BLaER1 treated with 17β-estradiol and CSF1 and Interleukin-3, amounts not matched to agents 10 nM and 100 nM (cell line): ENCODE data around the gene KRTAP1-3.
"Not testable (repeated sequence)": the region's sequence is repeated elsewhere in the genome, so short reads cannot be mapped to it uniquely, and the experiment has no call there.

Source experiments
- H3K27ac ChIP-seq, 11 experiments: shearing (Covaris generic); formaldehyde crosslinking; 2 replicates each; pipeline ENCODE4 v1.8.1; 2022
- H3K27me3 ChIP-seq, 11 experiments: shearing (Covaris generic); formaldehyde crosslinking; 2 replicates each; pipeline ENCODE4 v1.8.1; 2022
- H3K36me3 ChIP-seq, 11 experiments: shearing (Covaris generic); formaldehyde crosslinking; 2 replicates each; pipeline ENCODE4 v1.8.1; 2022
- H3K4me1 ChIP-seq, 10 experiments: shearing (Covaris generic); formaldehyde crosslinking; 2 replicates each; pipeline ENCODE4 v1.8.1; 2022
- H3K4me2 ChIP-seq, 11 experiments: shearing (Covaris generic); formaldehyde crosslinking; 2 replicates each; pipeline ENCODE4 v1.8.1; 2022
- H3K4me3 ChIP-seq, 10 experiments: shearing (Covaris generic); formaldehyde crosslinking; 2 replicates each; pipeline ENCODE4 v1.8.1; 2022
- H3K9ac ChIP-seq, 11 experiments: shearing (Covaris generic); formaldehyde crosslinking; 2 replicates each; pipeline ENCODE4 v1.8.1; 2022
- H3K9me3 ChIP-seq, 11 experiments: shearing (Covaris generic); formaldehyde crosslinking; replicated peaks in 1 of 11; 2 replicates each; pipeline ENCODE4 v1.8.1; 2022
- H4K20me1 ChIP-seq, 11 experiments: shearing (Covaris generic); formaldehyde crosslinking; 2 replicates each; pipeline ENCODE4 v1.8.1; 2022
- Cebpa-rat ChIP-seq, 11 experiments: shearing (Covaris generic); IDR thresholded peaks; 2 replicates each; pipeline ENCODE4 v1.8.1; 2022

KRTAP1-3 gene, protein sequence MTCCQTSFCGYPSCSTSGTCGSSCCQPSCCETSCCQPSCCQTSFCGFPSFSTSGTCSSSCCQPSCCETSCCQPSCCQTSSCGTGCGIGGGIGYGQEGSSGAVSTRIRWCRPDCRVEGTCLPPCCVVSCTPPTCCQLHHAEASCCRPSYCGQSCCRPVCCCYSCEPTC

GRCh38 chr17:41034346-41034935, at the start of gene KRTAP1-3:
Gene KRTAP1-3 (minus strand): TSS chr17:41034874. CDS start chr17:41034821, 53 bp downstream.
- H3K9ac ChIP-seq, H3K27ac ChIP-seq: not testable (repeated sequence)

GRCh38 chr17:41084100-41084856, 49.6 kb upstream of the KRTAP1-3 start, which contains the start of gene KRTAP4-7:
Gene KRTAP4-7 (plus strand): TSS chr17:41084150. CDS start chr17:41084207, 57 bp downstream.
- H4K20me1 ChIP-seq, H3K27ac ChIP-seq, H3K9ac ChIP-seq, H3K4me2 ChIP-seq, H3K4me3 ChIP-seq, H3K4me1 ChIP-seq, H3K9me3 ChIP-seq, H3K27me3 ChIP-seq, H3K36me3 ChIP-seq: not testable (repeated sequence)

More at GRCh38 chr17:41034346-41034935, at the start of gene KRTAP1-3:
- H3K9me3 ChIP-seq, H3K27me3 ChIP-seq, H3K4me1 ChIP-seq, H3K4me3 ChIP-seq, H3K36me3 ChIP-seq, H4K20me1 ChIP-seq, H3K4me2 ChIP-seq: not testable (repeated sequence)

- not testable (repeated sequence) for H3K4me1 ChIP-seq, H3K9ac ChIP-seq, H3K9me3 ChIP-seq, H3K27ac ChIP-seq, H4K20me1 ChIP-seq, H3K27me3 ChIP-seq, H3K4me2 ChIP-seq, H3K36me3 ChIP-seq, H3K4me3 ChIP-seq
Measured at GRCh38 chr17:41083427-41083826, 48.8 kb upstream of the KRTAP1-3 start.

DNA sequence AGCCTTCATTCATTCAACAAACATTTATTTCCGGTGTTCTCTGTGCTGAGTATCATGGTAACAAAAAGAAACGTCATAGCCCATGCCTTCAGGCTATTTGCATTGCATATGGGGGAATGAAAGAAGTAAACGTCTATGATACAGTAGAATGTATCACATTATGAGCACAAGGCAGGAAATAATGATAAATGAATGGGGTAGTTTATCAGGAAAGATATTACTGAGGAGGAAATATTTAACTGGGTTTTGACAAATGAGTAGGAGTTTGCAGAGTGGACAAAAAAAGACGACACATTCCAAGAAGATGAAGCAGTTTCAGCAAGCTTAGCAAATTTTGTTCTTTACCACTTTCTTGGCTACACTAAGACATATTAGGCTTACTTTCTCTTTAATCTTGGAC, 48.0 kb upstream of the KRTAP1-3 start:
- Histone ChIP-seq H3K9ac (no peak overlapping the region), H3K4me3 (no peak overlapping the region), H3K36me3 (no peaks in the 10 kb centered on the region), H3K4me1 (no peaks in the 10 kb centered on the region), H3K27ac (no peak overlapping the region), H4K20me1 (no peaks in the 10 kb centered on the region), H3K4me2 (no peak overlapping the region), H3K9me3 (no peaks in the 10 kb centered on the region), H3K27me3 (no peaks in the 10 kb centered on the region)
- no peak for TF ChIP-seq Cebpa-rat (IDR thresholded peaks at IDR 0.05)

DNA sequence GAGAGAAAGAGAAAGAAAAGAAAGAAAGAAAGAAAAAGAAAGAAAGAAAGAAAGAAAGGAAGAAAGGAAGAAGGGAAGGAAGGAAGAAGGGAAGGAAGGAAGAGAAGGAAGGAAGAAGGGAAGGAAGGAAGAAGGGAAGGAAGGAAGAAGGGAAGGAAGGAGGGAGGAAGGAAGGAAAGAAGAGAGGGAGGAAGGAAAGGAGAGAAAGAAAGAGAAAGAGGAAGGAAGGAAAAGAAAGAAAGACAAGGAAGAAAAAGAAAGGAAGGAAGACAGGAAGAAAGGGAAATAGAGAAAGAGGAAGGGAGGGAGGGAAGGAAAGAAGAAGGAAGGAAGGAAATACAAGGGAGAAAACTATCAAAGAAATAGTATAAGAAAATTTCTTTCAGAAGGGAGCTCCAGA, 42.1 kb upstream of the KRTAP1-3 start:
- Histone ChIP-seq H4K20me1 (no peaks in the 10 kb centered on the region), H3K9me3 (peaks cover 0 to 10% (median 0%) of the 10 kb centered on the region in 11 experiments; a peak in 2 of 22 replicates), H3K4me3 (no peak overlapping the region), H3K27ac (no peak overlapping the region), H3K27me3 (no peaks in the 10 kb centered on the region), H3K4me1 (no peaks in the 10 kb centered on the region), H3K9ac (no peak overlapping the region), H3K4me2 (no peak overlapping the region), H3K36me3 (no peaks in the 10 kb centered on the region)
- no peak for TF ChIP-seq Cebpa-rat (IDR thresholded peaks at IDR 0.05)

DNA sequence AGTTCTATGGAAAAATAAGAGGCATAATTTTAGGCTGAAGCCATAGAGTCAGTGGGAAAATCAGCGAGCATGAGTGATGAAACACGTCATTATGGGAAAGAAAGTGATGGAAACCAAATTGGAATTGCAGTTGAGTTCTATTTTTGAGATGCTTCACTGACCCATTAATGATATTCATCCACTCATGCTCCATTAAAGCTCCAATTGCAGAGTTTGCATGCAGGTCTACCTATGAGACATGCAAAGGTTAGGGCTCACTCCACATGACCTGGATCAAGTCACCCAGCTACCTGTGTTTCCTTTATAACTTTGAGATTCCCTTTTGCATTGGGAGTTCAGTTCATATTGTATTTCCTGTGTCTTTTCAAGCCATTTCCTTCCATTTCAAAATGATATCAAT, 39.0 kb upstream of the KRTAP1-3 start:
- H3K4me2 ChIP-seq = no peak overlapping the region
- H4K20me1 ChIP-seq = no peaks in the 10 kb centered on the region
- H3K27ac ChIP-seq = no peak overlapping the region
- H3K27me3 ChIP-seq = no peaks in the 10 kb centered on the region
- no peaks in the 10 kb centered on the region for H3K36me3 ChIP-seq
- H3K9ac ChIP-seq = no peak overlapping the region
- no peaks in the 10 kb centered on the region for H3K4me1 ChIP-seq
- peaks cover 0 to 10% (median 0%) of the 10 kb centered on the region in 11 experiments; a peak in 2 of 22 replicates for H3K9me3 ChIP-seq
- TF ChIP-seq Cebpa-rat (IDR thresholded peaks at IDR 0.05) = no peak
- H3K4me3 ChIP-seq = no peak overlapping the region

DNA sequence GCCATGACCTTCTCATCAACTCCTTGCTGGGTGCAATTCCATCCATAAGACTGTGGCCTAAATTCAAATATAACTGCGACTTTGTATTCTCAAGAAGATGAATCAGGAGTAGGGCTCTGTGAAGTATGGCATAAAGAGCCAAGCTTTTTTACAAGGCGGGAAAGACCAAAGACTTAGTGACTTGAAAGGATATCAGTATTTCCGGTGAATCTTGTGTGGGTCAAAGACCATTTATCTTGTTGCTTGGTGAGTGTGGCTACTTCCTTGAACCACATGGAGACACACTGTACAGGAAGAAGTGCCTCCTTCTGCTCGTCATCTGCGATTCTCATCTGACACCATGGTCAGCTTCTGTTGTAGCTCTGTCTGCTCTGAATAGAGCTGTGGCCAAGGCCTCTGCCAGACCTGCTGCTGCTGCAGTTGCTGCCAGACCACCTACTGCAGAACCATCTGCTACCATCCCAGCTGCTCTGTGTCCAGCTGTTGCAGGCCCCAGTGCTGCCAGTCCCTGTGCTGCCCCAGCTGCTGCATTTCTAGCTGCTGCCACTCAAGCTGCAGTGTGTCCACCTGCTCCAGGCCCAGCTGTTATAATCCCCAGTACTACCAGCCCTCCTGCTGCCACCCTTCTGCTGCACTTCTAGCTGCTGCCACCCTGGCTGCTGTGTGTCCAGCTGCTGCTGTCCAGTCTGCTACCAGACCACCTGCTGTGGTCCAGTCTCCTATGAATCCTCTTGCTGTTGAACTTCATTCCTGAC, 37.1 kb upstream of the KRTAP1-3 start:
- Histone ChIP-seq H3K9ac (no peak overlapping the region), H3K9me3 (peaks cover 0 to 4% (median 0%) of the 10 kb centered on the region in 11 experiments; a peak in 2 of 22 replicates), H3K4me1 (no peaks in the 10 kb centered on the region), H3K27ac (no peak overlapping the region), H4K20me1 (no peaks in the 10 kb centered on the region), H3K36me3 (no peaks in the 10 kb centered on the region), H3K4me2 (no peak overlapping the region), H3K4me3 (no peak overlapping the region), H3K27me3 (no peaks in the 10 kb centered on the region)
- TF ChIP-seq Cebpa-rat (IDR thresholded peaks at IDR 0.05) = no peak

DNA sequence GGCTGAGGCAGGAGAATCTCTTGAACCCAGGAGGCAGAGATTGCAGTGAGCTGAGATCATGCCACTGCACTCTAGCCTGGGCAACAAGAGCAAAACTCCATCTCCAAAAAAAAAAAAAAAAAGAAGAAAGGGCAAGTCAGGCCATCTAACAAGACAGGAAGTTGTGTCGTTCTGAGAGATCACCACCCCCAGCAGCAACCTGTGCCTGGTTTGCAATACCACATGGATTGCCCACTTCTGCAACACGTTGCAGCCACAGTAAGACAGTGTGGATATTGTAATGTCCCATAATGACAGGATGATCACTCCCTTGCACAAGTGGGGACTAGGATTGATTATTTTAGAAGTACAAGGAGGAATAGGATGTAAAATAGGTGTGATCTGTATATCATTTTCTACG, 34.4 kb upstream of the KRTAP1-3 start:
- H3K36me3 ChIP-seq = no peaks in the 10 kb centered on the region
- H3K27me3 ChIP-seq = no peaks in the 10 kb centered on the region
- H3K9me3 ChIP-seq = no peaks in the 10 kb centered on the region
- no peak overlapping the region for H3K27ac ChIP-seq
- no peak overlapping the region; a peak in 1 of 22 replicates for H3K4me2 ChIP-seq
- no peak overlapping the region for H3K9ac ChIP-seq
- no peaks in the 10 kb centered on the region for H3K4me1 ChIP-seq
- no peak overlapping the region for H3K4me3 ChIP-seq
- no peaks in the 10 kb centered on the region for H4K20me1 ChIP-seq
- no peak for TF ChIP-seq Cebpa-rat (IDR thresholded peaks at IDR 0.05)

DNA sequence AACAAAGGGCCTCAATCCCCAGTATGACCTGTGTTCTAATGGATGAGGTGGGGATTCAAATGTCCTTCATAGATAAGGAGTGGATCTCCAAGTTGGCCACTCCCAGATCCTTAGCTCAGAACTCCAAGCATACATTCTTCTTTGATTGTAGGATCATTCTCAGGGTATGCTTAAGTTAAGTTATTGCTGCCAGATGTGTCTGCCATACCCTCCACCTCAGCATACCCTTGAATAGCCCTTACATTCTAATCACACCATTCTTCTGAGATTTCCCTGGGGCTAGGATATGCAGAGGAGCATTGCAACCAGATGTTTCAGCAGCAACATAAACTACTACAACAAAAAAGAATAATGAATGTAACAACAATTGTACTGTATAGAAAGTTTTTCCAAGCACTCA, 32.6 kb upstream of the KRTAP1-3 start:
- no peaks in the 10 kb centered on the region for H3K4me1 ChIP-seq
- no peak overlapping the region for H3K27ac ChIP-seq
- H3K36me3 ChIP-seq = no peaks in the 10 kb centered on the region
- H3K9ac ChIP-seq = no peak overlapping the region
- no peaks in the 10 kb centered on the region for H3K9me3 ChIP-seq
- H3K27me3 ChIP-seq = no peaks in the 10 kb centered on the region
- H3K4me3 ChIP-seq = no peak overlapping the region
- no peaks in the 10 kb centered on the region for H4K20me1 ChIP-seq
- no peak for TF ChIP-seq Cebpa-rat (IDR thresholded peaks at IDR 0.05)
- H3K4me2 ChIP-seq = no peak overlapping the region
